Progenitor cell of endocrine pancreas (in vitro differentiated cells): ENCODE results near the gene GPR150. TPM values are rescaled to one million over a fixed set of nuclear protein-coding genes. Genes with fewer than 3 reads are reported as not detected.

Experiments
- DNase-seq: peaks from one replicate; pipeline ENCODE4 v3.0.0; 2021; ENCODE audit warnings: low spot score; ENCODE audit not compliant: unreplicated experiment
- H3K27ac Mint-ChIP-seq: 2 replicates; pipeline ENCODE4 v1.8.0; 2021; ENCODE audit warnings: mild to moderate bottlenecking, moderate library complexity, mixed read lengths
- H3K27me3 Mint-ChIP-seq: 2 replicates; pipeline ENCODE4 v1.8.0; 2021; ENCODE audit warnings: mixed read lengths
- H3K36me3 Mint-ChIP-seq: 2 replicates; pipeline ENCODE4 v1.8.0; 2022; ENCODE audit warnings: mixed read lengths; ENCODE audit not compliant: insufficient read depth
- H3K4me1 Mint-ChIP-seq: 2 replicates; pipeline ENCODE4 v1.8.0; 2021; ENCODE audit warnings: low read depth, mixed read lengths
- H3K4me3 Mint-ChIP-seq: 2 replicates; pipeline ENCODE4 v1.8.0; 2021; ENCODE audit warnings: low read depth, mild to moderate bottlenecking, moderate library complexity, mixed read lengths
- H3K9me3 Mint-ChIP-seq: 2 replicates; pipeline ENCODE4 v1.8.0; 2021; ENCODE audit warnings: low read depth, mixed read lengths
- total RNA-seq: library from RNA; stranded (reverse); gene quantifications from 2 replicates; pipeline ENCODE4 v1.2.1, GENCODE V29; 2021
- TF ChIP-seq, protein P1 (sequence below): fragments of 200-600 bp; sonication (generic); IDR thresholded peaks from one replicate; pipeline ENCODE4 v1.5.0; 2021; ENCODE audit warnings: antibody characterized with exemption, mild to moderate bottlenecking; ENCODE audit not compliant: unreplicated experiment

Gene GPR150
- total RNA-seq, 1 donor from 2014 or later = not detected

GRCh38 chr5:95591490-95591901, 28.4 kb upstream of the GPR150 start:
- TF ChIP-seq, protein P1, sequence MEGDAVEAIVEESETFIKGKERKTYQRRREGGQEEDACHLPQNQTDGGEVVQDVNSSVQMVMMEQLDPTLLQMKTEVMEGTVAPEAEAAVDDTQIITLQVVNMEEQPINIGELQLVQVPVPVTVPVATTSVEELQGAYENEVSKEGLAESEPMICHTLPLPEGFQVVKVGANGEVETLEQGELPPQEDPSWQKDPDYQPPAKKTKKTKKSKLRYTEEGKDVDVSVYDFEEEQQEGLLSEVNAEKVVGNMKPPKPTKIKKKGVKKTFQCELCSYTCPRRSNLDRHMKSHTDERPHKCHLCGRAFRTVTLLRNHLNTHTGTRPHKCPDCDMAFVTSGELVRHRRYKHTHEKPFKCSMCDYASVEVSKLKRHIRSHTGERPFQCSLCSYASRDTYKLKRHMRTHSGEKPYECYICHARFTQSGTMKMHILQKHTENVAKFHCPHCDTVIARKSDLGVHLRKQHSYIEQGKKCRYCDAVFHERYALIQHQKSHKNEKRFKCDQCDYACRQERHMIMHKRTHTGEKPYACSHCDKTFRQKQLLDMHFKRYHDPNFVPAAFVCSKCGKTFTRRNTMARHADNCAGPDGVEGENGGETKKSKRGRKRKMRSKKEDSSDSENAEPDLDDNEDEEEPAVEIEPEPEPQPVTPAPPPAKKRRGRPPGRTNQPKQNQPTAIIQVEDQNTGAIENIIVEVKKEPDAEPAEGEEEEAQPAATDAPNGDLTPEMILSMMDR = no peak
- Mint-ChIP-seq H3K4me1 (no peaks in the 10 kb centered on the region), H3K27ac (no peak overlapping the region)

GRCh38 chr5:95595289-95595931, 24.5 kb upstream of the GPR150 start:
- Mint-ChIP-seq H3K9me3 (no peaks in the 10 kb centered on the region), H3K4me1 (peaks cover 4% of the 10 kb centered on the region)
- TF ChIP-seq, protein P1 = no peak

More at GRCh38 chr5:95591490-95591901, 28.4 kb upstream of the GPR150 start:
- no peak for DNase-seq
- Mint-ChIP-seq H3K9me3 (no peaks in the 10 kb centered on the region), H3K4me3 (no peak overlapping the region), H3K36me3 (peaks cover 6% of the 10 kb centered on the region), H3K27me3 (no peaks in the 10 kb centered on the region)

DNA sequence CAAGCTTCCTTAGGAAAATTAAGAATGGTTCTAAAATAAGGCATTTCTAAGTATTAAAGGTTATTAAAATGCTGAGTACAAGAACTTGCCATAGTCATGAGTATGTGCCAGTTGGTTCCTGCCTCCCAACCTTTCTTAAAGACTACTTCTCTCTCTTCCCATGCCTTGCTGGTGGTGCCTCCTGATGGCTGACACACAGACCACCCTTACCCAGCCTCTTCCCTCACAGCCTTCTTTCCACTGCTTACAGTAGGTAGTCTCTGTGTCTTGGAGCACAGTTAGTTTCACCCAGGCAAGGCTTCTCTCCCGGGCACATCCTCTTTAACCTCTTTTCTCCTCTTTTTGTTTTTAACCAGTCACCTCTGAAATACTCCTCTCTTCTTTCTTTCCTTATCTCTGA, 20.6 kb upstream of the GPR150 start:
- H3K4me3 Mint-ChIP-seq = no peak overlapping the region
- H3K27me3 Mint-ChIP-seq = no peaks in the 10 kb centered on the region
- H3K36me3 Mint-ChIP-seq = peaks cover 1% of the 10 kb centered on the region
- peaks cover 4% of the 10 kb centered on the region for H3K4me1 Mint-ChIP-seq
- no peak overlapping the region for H3K27ac Mint-ChIP-seq
- no peaks in the 10 kb centered on the region for H3K9me3 Mint-ChIP-seq
- no peak for DNase-seq
- TF ChIP-seq, protein P1 = no peak

More at GRCh38 chr5:95595289-95595931, 24.5 kb upstream of the GPR150 start:
- no peak for DNase-seq
- no peak overlapping the region for H3K27ac Mint-ChIP-seq
- H3K27me3 Mint-ChIP-seq = no peaks in the 10 kb centered on the region
- H3K36me3 Mint-ChIP-seq = peaks cover 4% of the 10 kb centered on the region
- no peak overlapping the region for H3K4me3 Mint-ChIP-seq

DNA sequence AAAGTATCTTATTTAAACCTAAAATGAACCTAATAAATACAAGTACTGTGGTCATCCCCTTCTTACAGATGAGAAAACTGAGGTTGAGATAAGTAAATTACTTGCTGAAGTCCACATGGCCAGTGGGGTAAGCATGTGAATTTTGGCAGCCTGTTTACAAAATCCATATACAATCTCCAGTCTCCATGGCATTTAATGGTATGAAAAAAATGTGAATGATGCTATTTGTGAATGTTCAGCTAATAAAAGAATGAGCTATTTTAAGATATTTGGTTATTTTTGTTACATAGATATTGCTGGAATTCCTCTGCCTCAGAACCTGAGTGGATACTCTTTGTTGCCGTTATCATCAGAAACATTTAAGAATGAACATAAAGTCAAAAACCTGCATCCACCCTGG, 19.3 kb upstream of the GPR150 start:
- Mint-ChIP-seq H3K4me3 (no peak overlapping the region), H3K27ac (no peak overlapping the region), H3K36me3 (peaks cover 4% of the 10 kb centered on the region), H3K27me3 (no peaks in the 10 kb centered on the region), H3K4me1 (peaks cover 4% of the 10 kb centered on the region), H3K9me3 (no peaks in the 10 kb centered on the region)
- TF ChIP-seq, protein P1 = no peak
- no peak for DNase-seq

- no peak overlapping the region for H3K4me3 Mint-ChIP-seq
- H3K27ac Mint-ChIP-seq = no peak overlapping the region
- TF ChIP-seq, protein P1 = no peak
- H3K36me3 Mint-ChIP-seq = peaks cover 5% of the 10 kb centered on the region
- no peaks in the 10 kb centered on the region for H3K4me1 Mint-ChIP-seq
- DNase-seq = no peak
- H3K27me3 Mint-ChIP-seq = no peaks in the 10 kb centered on the region
- H3K9me3 Mint-ChIP-seq = no peaks in the 10 kb centered on the region
These were observed 14.1 kb upstream of the GPR150 start for GRCh38 chr5:95605786-95606185.
